Measurements from ENCODE around the gene CAPN10.

The CAPN10 gene

GRCh38 chr2:240575101-240575965 lies 11.2 kb upstream of the CAPN10 start:
- DNase-seq (ENCODE audit: low spot score), result no peak

- no peak for DNase-seq (ENCODE audit: low spot score)
Observed at GRCh38 chr2:240576036-240576435, 10.5 kb upstream of the CAPN10 start.

GRCh38 chr2:240576436-240577205 lies 9.9 kb upstream of the CAPN10 start:
- DNase-seq (ENCODE audit: low spot score), result no peak

- no peak for DNase-seq (ENCODE audit: low spot score)
Observed at GRCh38 chr2:240577281-240578109, 9.0 kb upstream of the CAPN10 start.

- no peak for DNase-seq (ENCODE audit: low spot score)
Observed at GRCh38 chr2:240578110-240578450, 8.5 kb upstream of the CAPN10 start.

- DNase-seq (ENCODE audit: low spot score), result no peak
Observed at GRCh38 chr2:240578488-240578887, 8.0 kb upstream of the CAPN10 start.

GRCh38 chr2:240579071-240579762 lies 7.3 kb upstream of the CAPN10 start:
- no peak for DNase-seq (ENCODE audit: low spot score)

GRCh38 chr2:240579771-240580614 lies 6.5 kb upstream of the CAPN10 start:
- DNase-seq (ENCODE audit: low spot score), result no peak

- DNase-seq (ENCODE audit: low spot score), result no peak
Observed at GRCh38 chr2:240581811-240582210, 4.7 kb upstream of the CAPN10 start.

- DNase-seq (ENCODE audit: low spot score), result no peak
Observed at GRCh38 chr2:240582781-240583180, 3.8 kb upstream of the CAPN10 start.

GRCh38 chr2:240583774-240584173 lies 2.8 kb upstream of the CAPN10 start:
- DNase-seq (ENCODE audit: low spot score), result no peak

GRCh38 chr2:240584486-240585031 lies 2.0 kb upstream of the CAPN10 start:
- peak; percentile 62 for DNase-seq (ENCODE audit: low spot score)

GRCh38 chr2:240585101-240585500 lies 1.4 kb upstream of the CAPN10 start:
- DNase-seq (ENCODE audit: low spot score), result no peak

GRCh38 chr2:240585681-240586197 lies 795 bp upstream of the CAPN10 start:
- DNase-seq (ENCODE audit: low spot score), result no peak

GRCh38 chr2:240586919-240587800 lies 626 bp downstream of the CAPN10 start:
- DNase-seq (ENCODE audit: low spot score), result peak; percentile 58

GRCh38 chr2:240588006-240588655 lies 1.6 kb downstream of the CAPN10 start:
- no peak for DNase-seq (ENCODE audit: low spot score)

GRCh38 chr2:240588669-240589068 lies 2.1 kb downstream of the CAPN10 start:
- no peak for DNase-seq (ENCODE audit: low spot score)

- no peak for DNase-seq (ENCODE audit: low spot score)
Observed at GRCh38 chr2:240589375-240589774, 2.8 kb downstream of the CAPN10 start.
